HCT116 (cell line): Measurements from ENCODE around the gene FNDC3A. TPM values are rescaled to one million over a fixed set of nuclear protein-coding genes. Genes with fewer than 3 reads are reported as not detected.

Experiments used
- ATAC-seq: fragments of 200-7000 bp; cut with Tn5 transposase; 2 replicates; pipeline ENCODE4 v1.9.1; 2020; ENCODE audit warnings: mild to moderate bottlenecking, moderate library complexity
- BruUV-seq: library from RNA; stranded (reverse); fragments of 400-500 nt; replicated peaks from 2 replicates; lab custom pipeline; 2021; lab: Mats Ljungman, UMichigan
- CTCF ChIA-PET: fragments of 300-600 bp; sonication (Branson Sonifier 250); formaldehyde crosslinking; loops from one replicate; lab custom pipeline; 2021; ENCODE audit warnings: antibody characterized with exemption; lab: Charles Lee
- POLR2A ChIA-PET: fragments of 300-600, 350-600 bp; sonication (Branson Sonifier 250); formaldehyde crosslinking; loops from one replicate; lab custom pipeline; 2021; ENCODE audit warnings: antibody characterized with exemption; lab: Charles Lee
- RAD21 ChIA-PET, 2 experiments: fragments of 300-600 bp; sonication (Branson Sonifier 250); formaldehyde crosslinking; loops; one replicate each; lab custom pipeline; 2023; ENCODE audit warnings: low total read pairs in 2 of 2; ENCODE audit not compliant: uncharacterized antibody in 2 of 2, unreplicated experiment in 2 of 2, low non-redundant PET in 1 of 2; lab: Charles Lee
- DNase-seq: peaks from one replicate; pipeline ENCODE4 v3.0.0-alpha.2; 2010; ENCODE audit warnings: low read depth, low spot score
- H2AFZ ChIP-seq: fragments of 200-600 bp; shearing (Covaris generic), sonication (generic); 2 replicates; pipeline ENCODE4 v1.6.1; 2017; ENCODE audit warnings: low read depth, mixed run types, mixed read lengths, antibody characterized with exemption, low read length; ENCODE audit not compliant: poor library complexity, severe bottlenecking
- H3K27ac ChIP-seq: 2 replicates; pipeline ENCODE4 v1.5.1; 2012; ENCODE audit warnings: low read depth, low read length
- H3K27me3 ChIP-seq: fragments of 200-600 bp; sonication (generic); 2 replicates; pipeline ENCODE4 v1.6.1; 2016; ENCODE audit warnings: mixed run types, low read length, mixed read lengths; ENCODE audit not compliant: insufficient read depth
- H3K36me3 ChIP-seq, 2 experiments: fragments of 200-500 bp in 1 of 2; fragments of 200-600 bp in 1 of 2; sonication (Bioruptor generic) in 1 of 2; sonication (generic) in 1 of 2; 2 replicates each; pipeline versions ENCODE4 v1.5.1 to v1.6.1; 2014 to 2016; ENCODE audit warnings: low read length in 2 of 2, inconsistent platforms in 1 of 2, mixed read lengths in 1 of 2, mixed run types in 1 of 2; ENCODE audit not compliant: insufficient read depth in 2 of 2, control insufficient read depth in 1 of 2
- H3K4me1 ChIP-seq, 2 experiments: fragments of 200-600 bp in 1 of 2; sonication (generic) in 1 of 2; 2 replicates each; pipeline versions ENCODE4 v1.5.1 to v1.6.1; 2012 to 2017; ENCODE audit warnings: low read length in 2 of 2, inconsistent platforms in 1 of 2, mild to moderate bottlenecking in 1 of 2, mixed read lengths in 1 of 2, mixed run types in 1 of 2, moderate library complexity in 1 of 2; ENCODE audit not compliant: insufficient read depth in 2 of 2, control insufficient read depth in 1 of 2
- H3K4me2 ChIP-seq: fragments of 200-600 bp; sonication (generic); 2 replicates; pipeline ENCODE4 v1.6.1; 2017; ENCODE audit warnings: mixed run types, low read length, mixed read lengths
- H3K4me3 ChIP-seq, 2 experiments: fragments of 200-600 bp in 1 of 2; sonication (generic) in 1 of 2; replicated peaks in 1 of 2; 2 replicates each; pipeline ENCODE4 v1.5.1; 2011 to 2016; ENCODE audit warnings: low read length in 2 of 2, control low read depth in 1 of 2, low read depth in 1 of 2, mild to moderate bottlenecking in 1 of 2, mixed read lengths in 1 of 2, mixed run types in 1 of 2
- H3K79me2 ChIP-seq: fragments of 200-600 bp; sonication (generic); 2 replicates; pipeline ENCODE4 v1.6.1; 2017; ENCODE audit warnings: mild to moderate bottlenecking, mixed run types, low read length, moderate library complexity, mixed read lengths; ENCODE audit not compliant: insufficient read depth
- H3K9ac ChIP-seq: fragments of 200-600 bp; sonication (generic); 2 replicates; pipeline ENCODE4 v1.6.1; 2016; ENCODE audit warnings: low read length, mixed read lengths
- H3K9me2 ChIP-seq: fragments of 200-600 bp; sonication (generic), shearing (Covaris generic); 2 replicates; pipeline ENCODE4 v1.6.1; 2017; ENCODE audit warnings: mixed run types, mild to moderate bottlenecking, moderate library complexity; ENCODE audit not compliant: insufficient read depth
- H3K9me3 ChIP-seq, 2 experiments: fragments of 200-500 bp in 1 of 2; fragments of 200-600 bp in 1 of 2; sonication (Bioruptor generic) in 1 of 2; sonication (generic) in 1 of 2; 2 replicates each; pipeline ENCODE4 v1.6.1; 2014 to 2017; ENCODE audit warnings: low read length in 2 of 2, mixed read lengths in 2 of 2, inconsistent platforms in 1 of 2, low read depth in 1 of 2, mild to moderate bottlenecking in 1 of 2, mixed run types in 1 of 2, moderate library complexity in 1 of 2; ENCODE audit not compliant: control insufficient read depth in 1 of 2, insufficient read depth in 1 of 2
- H4K20me1 ChIP-seq: fragments of 200-600 bp; sonication (generic), shearing (Covaris generic); 2 replicates; pipeline ENCODE4 v1.6.1; 2017; ENCODE audit warnings: mixed run types, mild to moderate bottlenecking, moderate library complexity; ENCODE audit not compliant: insufficient read depth
- CBX3 ChIP-seq: IDR thresholded peaks from 2 replicates; pipeline ENCODE4 v1.6.1; 2012; ENCODE audit warnings: low read depth
- POLR2AphosphoS5 ChIP-seq: IDR thresholded peaks from 2 replicates; pipeline ENCODE4 v1.6.1; 2011; ENCODE audit warnings: mild to moderate bottlenecking, low read depth, low read length, moderate library complexity
- TCF7L2 ChIP-seq: IDR thresholded peaks from 2 replicates; pipeline ENCODE4 v1.7.0; 2011; ENCODE audit warnings: borderline replicate concordance, inconsistent platforms; ENCODE audit not compliant: insufficient read depth, insufficient read length; ENCODE audit errors: extremely low read depth
- ZFX ChIP-seq: fragments of 450-650 bp; IDR thresholded peaks from 2 replicates; pipeline ENCODE4 v1.6.1; 2017
- ZNF274 ChIP-seq: fragments of 200-500 bp; sonication (Bioruptor generic); IDR thresholded peaks from 2 replicates; pipeline ENCODE4 v1.6.1; 2014; ENCODE audit warnings: mild to moderate bottlenecking, low read depth, low read length, inconsistent platforms
- intact Hi-C: fragments of 100-400 bp; cut with micrococcal nuclease; formaldehyde crosslinking; loops from 2 replicates; pipeline ENCODE4 v1.10.0; 2022
- total RNA-seq: library from RNA; stranded (reverse); gene quantifications from one replicate; pipeline ENCODE4 v1.2.1, GENCODE V29; 2021; ENCODE audit not compliant: unreplicated experiment

Gene FNDC3A
- total RNA-seq, 1 experiment from 2014 or later: 30.5 TPM

DNA sequence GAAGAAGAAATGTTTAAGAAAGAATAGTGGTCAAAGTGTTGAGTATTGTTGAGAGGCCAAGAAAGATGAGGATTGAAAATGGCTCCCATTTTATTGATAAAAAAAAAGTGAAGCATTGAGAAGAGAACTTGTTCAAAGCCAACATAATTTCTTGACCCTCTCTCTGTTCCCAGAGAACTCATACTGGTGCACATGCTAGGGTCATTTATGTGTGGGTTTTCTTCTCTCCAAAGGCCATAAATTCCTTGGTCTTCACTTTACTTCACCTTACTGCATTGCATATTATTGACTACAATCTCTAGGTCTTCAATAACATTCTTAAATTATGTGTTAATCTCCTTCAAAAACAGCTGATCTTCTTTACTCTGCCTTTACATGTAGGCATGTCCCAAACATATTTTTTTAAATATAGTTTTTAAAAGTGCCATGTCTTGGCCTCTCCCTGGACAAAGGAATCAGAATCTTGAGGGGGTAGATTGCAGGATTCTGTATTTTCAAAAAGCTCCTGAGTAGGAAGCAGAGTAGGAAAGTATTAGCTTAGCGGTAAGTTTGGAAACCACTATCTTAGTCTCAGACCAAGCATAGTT, 1.8 kb upstream of the FNDC3A start:
- POLR2A ChIA-PET: interaction anchor here (1.5 kb wide), 1 partner anchor 18 kb away, joined by 3 read pairs; no protein-coding TSS in a partner anchor

DNA sequence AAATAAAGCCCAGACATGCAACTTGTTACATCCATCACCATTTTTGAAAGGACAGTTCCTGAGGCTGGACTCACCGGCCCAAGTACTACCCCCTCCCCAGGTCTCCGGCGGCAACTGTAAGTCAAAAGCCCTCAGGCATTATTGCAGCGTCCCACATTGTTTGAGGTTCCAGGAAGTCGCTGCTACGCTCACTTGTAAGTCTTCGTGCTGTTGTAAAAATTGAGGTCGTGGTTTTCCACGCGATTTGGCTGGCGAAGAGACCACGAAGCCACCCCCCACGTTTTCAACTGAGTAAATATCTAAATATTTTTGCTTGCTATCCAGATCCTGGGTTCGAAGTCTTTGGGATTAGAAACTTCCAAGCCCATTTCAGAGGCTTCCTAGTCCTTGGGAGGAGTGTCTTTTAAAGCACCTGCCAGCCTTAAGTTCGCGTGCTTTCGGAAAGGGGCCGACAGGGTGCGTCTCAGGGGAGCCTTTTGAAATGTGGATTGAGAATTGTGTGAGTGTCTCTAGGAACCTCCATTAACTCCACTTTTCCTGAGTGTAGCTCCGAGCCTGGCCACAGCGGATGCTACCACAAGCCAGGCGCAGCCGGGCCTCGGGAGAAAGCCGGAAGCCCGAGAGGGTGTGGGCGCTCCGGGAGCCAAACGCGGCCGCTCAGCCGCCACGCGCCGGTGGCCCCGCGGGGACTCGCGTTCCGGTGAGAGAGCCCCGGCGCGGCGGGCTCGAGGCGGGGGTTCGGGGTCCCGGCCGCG, 434 bp upstream of the FNDC3A start:
- Histone ChIP-seq H3K9me2 (no peaks in the 10 kb centered on the region), H2AFZ (peak overlapping the region; percentile 71), H3K4me3 (peak overlapping the region; percentile 58 to 62), H3K36me3 (no peaks in the 10 kb centered on the region), H3K27me3 (no peaks in the 10 kb centered on the region), H3K27ac (peak overlapping the region; percentile 97), H3K79me2 (peaks cover 36% of the 10 kb centered on the region), H4K20me1 (no peaks in the 10 kb centered on the region), H3K4me2 (peak overlapping the region; percentile 71), H3K9me3 (peaks cover 0 to 11% of the 10 kb centered on the region in 2 experiments; a peak in 1 of 4 replicates), H3K9ac (peak overlapping the region; percentile 74), H3K4me1 (peaks cover 11 to 18% of the 10 kb centered on the region in 2 experiments; a peak in 3 of 4 replicates)
- ATAC-seq (peak; percentile 41), DNase-seq (peak; percentile 29)
- TSS peak; percentile 84 for BruUV-seq
- ChIA-PET CTCF (no interaction called here), RAD21 (no interaction called here), POLR2A (interaction anchor here (1.5 to 1.6 kb wide), 2 partner anchors 19 to 469 kb away, joined by 3 read pairs; partner anchors contain the start of genes CAB39L and SETDB2)
- intact Hi-C loops: loop anchor here (5.0 kb wide), 1 partner anchor 122 kb away; no protein-coding TSS in a partner anchor
- no peak for TF ChIP-seq CBX3
- TF ChIP-seq TCF7L2: no peak
- TF ChIP-seq POLR2AphosphoS5: no peak; the same call in 1 of the 2 replicates
- TF ChIP-seq ZFX: peak; percentile 54; the same call in 1 of the 2 replicates

More for the DNA sequence above, 1.8 kb upstream of the FNDC3A start:
- no peak overlapping the region for H3K27ac ChIP-seq
- ATAC-seq: no peak
- no peak overlapping the region for H3K4me3 ChIP-seq
- ChIA-PET RAD21 (no interaction called here), CTCF (no interaction called here)
- peaks cover 23% of the 10 kb centered on the region for H3K79me2 ChIP-seq
- peaks cover 0 to 11% of the 10 kb centered on the region in 2 experiments; a peak in 1 of 4 replicates for H3K9me3 ChIP-seq
- H3K4me2 ChIP-seq: no peak overlapping the region
- no peaks in the 10 kb centered on the region for H3K27me3 ChIP-seq
- intact Hi-C loops: no loop called here
- TF ChIP-seq POLR2AphosphoS5 (no peak), ZNF274 (peak; percentile 84)
- no peak overlapping the region for H3K9ac ChIP-seq
- no peaks in the 10 kb centered on the region for H3K36me3 ChIP-seq
- H3K9me2 ChIP-seq: no peaks in the 10 kb centered on the region
- no peak overlapping the region for H2AFZ ChIP-seq
- no TSS peak for BruUV-seq
- H3K4me1 ChIP-seq: peaks cover 11 to 18% of the 10 kb centered on the region in 2 experiments; a peak in 3 of 4 replicates
- no peaks in the 10 kb centered on the region for H4K20me1 ChIP-seq
- no peak for DNase-seq
